ENCODE results near the gene UQCRH.
"Not testable (repeated sequence)": the region's sequence is repeated elsewhere in the genome, so short reads cannot be mapped to it uniquely, and the experiment has no call there.

UQCRH gene

GRCh38 chr1:46325285-46326076 lies 22.0 kb downstream of the UQCRH start:
- DNase-seq (ENCODE audit: low read depth); H3K4me3 ChIP-seq (ENCODE audit: low read depth, low read length): not testable (repeated sequence)

DNA sequence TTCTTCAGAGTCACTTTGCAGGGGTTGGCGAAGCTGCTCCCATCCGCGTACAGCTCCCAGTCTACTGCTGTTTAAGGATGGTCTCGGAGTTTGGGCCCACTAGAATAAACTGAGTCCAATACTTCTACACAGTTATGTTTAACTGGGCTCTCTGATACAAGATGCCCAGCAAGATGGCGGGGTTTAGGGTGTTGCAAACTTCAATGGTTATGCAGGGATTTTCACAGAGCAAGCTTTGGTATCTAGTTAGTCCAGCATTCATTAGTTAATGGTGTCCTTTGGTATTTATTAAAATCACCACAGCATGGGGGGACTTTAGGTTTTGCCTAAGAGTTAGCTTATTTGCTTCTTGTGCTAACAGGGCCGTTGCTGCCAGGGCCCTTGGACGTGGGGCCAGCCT lies 24.7 kb downstream of the UQCRH start:
- H3K4me3 ChIP-seq (ENCODE audit: low read depth, low read length): not testable (repeated sequence)

DNA sequence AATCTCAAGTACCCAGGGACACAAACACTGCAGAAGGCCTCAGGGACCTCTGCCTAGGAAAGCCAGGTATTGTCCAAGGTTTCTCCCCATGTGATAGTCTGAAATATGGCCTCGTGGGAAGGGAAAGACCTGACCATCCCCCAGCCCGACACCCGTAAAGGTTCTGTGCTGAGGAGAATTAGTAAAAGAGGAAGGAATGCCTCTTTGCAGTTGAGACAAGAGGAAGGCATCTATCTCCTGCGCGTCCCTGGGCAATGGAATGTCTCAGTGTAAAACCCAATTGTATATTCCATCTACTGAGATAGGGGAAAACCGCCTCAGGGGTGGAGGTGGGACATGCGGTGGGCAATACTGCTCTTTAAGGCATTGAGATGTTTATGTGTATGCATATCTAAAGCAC lies 26.3 kb downstream of the UQCRH start:
- not testable (repeated sequence) for H3K4me3 ChIP-seq (ENCODE audit: low read depth, low read length); DNase-seq (ENCODE audit: low read depth)

More for the DNA sequence above, 24.7 kb downstream of the UQCRH start:
- not testable (repeated sequence) for DNase-seq (ENCODE audit: low read depth)

DNA sequence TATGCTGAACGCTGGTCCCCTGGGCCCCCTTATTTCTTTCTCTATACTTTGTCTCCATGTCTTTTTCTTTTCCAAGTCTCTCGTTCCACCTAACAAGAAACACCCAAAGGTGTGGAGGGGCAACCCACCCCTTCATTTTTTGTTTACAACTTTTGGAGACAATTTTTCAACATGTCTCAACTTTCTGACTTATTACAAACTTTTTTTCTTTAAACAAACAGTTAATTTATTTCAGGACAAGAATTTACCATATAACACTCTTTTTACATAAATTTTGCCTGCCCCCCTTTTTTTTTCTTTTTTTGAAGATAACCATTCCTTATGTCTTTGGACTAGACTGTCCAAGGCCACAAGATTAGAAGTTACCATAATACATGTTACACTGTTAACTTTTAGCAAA lies 26.9 kb downstream of the UQCRH start:
- DNase-seq (ENCODE audit: low read depth); H3K4me3 ChIP-seq (ENCODE audit: low read depth, low read length): not testable (repeated sequence)

DNA sequence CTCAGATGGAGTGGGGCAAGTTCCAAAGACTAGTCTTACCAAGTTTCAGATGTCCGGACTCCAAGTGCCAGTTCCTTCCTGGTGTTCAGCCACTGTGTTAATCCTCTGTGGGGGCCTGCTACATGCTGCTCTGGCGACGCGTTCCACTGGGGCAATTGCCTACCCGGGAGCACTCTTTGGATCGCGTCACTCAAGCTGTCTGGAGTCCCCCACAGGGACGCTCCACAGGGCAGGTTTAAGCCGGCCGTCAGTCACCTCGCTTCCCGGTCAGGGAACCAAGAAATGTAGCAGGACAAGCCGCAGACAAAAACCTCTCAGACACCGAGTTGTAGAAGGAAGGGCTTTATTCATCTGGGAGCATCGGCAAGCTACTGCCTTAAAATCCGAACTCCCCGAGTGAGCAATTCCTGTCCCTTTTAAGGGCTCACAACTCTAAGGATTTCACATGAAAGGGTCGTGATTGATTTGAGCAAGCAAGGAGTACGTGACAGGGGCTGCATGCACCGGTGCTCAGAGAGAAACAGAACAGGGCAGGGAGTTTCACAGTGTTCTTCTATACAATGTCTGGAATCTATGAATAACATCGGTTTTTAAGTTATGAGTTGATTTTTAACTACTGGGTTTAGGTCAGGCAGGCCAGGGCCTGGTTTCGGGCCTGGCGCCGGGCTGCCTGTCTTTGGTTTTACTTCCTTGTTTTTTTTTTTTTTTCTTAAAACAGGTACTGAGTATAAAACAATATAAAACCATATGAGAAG lies 28.5 kb downstream of the UQCRH start:
- DNase-seq (ENCODE audit: low read depth); H3K4me3 ChIP-seq (ENCODE audit: low read depth, low read length): not testable (repeated sequence)

- TF ChIP-seq, protein P1, sequence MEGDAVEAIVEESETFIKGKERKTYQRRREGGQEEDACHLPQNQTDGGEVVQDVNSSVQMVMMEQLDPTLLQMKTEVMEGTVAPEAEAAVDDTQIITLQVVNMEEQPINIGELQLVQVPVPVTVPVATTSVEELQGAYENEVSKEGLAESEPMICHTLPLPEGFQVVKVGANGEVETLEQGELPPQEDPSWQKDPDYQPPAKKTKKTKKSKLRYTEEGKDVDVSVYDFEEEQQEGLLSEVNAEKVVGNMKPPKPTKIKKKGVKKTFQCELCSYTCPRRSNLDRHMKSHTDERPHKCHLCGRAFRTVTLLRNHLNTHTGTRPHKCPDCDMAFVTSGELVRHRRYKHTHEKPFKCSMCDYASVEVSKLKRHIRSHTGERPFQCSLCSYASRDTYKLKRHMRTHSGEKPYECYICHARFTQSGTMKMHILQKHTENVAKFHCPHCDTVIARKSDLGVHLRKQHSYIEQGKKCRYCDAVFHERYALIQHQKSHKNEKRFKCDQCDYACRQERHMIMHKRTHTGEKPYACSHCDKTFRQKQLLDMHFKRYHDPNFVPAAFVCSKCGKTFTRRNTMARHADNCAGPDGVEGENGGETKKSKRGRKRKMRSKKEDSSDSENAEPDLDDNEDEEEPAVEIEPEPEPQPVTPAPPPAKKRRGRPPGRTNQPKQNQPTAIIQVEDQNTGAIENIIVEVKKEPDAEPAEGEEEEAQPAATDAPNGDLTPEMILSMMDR (IDR thresholded peaks at IDR 0.05; ENCODE audit: control insufficient read depth, extremely low read depth, insufficient read depth): peak; percentile 44
- peak; percentile 41 for DNase-seq (ENCODE audit: low read depth)
- H3K4me3 ChIP-seq (ENCODE audit: low read depth, low read length): no peak overlapping the region
Measured at GRCh38 chr1:46333300-46334029, 30.0 kb downstream of the UQCRH start.

GRCh38 chr1:46334030-46334384 lies 30.5 kb downstream of the UQCRH start:
- H3K4me3 ChIP-seq (ENCODE audit: low read depth, low read length): no peak overlapping the region
- DNase-seq (ENCODE audit: low read depth): no peak
- TF ChIP-seq, protein P1 (IDR thresholded peaks at IDR 0.05; ENCODE audit: control insufficient read depth, extremely low read depth, insufficient read depth): no peak

- TF ChIP-seq, protein P1 (IDR thresholded peaks at IDR 0.05; ENCODE audit: control insufficient read depth, extremely low read depth, insufficient read depth): no peak
- no peak overlapping the region for H3K4me3 ChIP-seq (ENCODE audit: low read depth, low read length)
- no peak for DNase-seq (ENCODE audit: low read depth)
Measured at GRCh38 chr1:46335081-46335480, 31.6 kb downstream of the UQCRH start.

DNA sequence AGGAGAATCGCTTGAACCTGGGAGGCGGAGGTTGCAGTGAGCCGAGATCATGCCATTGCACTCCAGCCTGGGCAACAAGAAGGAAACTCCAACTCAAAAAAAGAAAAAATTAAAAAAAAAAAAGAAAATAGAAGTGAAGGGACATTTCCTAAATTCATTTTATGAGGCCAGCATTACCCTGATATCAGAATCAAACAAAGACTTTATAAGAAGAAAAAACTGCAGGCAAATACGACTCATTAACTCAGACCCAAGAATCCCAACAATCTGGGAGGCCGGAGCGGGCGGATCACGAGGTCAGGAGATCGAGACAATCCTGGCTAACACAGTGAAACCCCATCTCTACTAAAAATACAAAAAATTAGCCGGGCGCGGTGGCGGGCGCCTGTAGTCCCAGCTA lies 33.9 kb downstream of the UQCRH start:
- not testable (repeated sequence) for DNase-seq (ENCODE audit: low read depth); H3K4me3 ChIP-seq (ENCODE audit: low read depth, low read length)

All from LNCaP clone FGC (cell line).